Activated naive CD4-positive, alpha-beta T cell treated with Interleukin-2 at 50 U/mL for 16 hours (primary cell): ENCODE results near the gene IL34.
"Not testable (repeated sequence)": the region's sequence is repeated elsewhere in the genome, so short reads cannot be mapped to it uniquely, and the experiment has no call there.

Experiments used
- DNase-seq: peaks from one replicate; pipeline ENCODE4 v3.0.0-alpha.2; 2020

IL34 gene

GRCh38 chr16:70659546-70659945 is 13.2 kb downstream of the IL34 start:
- DNase-seq = no peak

- no peak for DNase-seq
Measured at GRCh38 chr16:70659953-70660671, 13.8 kb downstream of the IL34 start.

- DNase-seq = no peak
Measured at GRCh38 chr16:70660672-70661350, 14.5 kb downstream of the IL34 start.

- no peak for DNase-seq
Measured at GRCh38 chr16:70661534-70661917, 15.2 kb downstream of the IL34 start.

- DNase-seq = no peak
Measured at GRCh38 chr16:70661918-70662641, 15.7 kb downstream of the IL34 start.

- no peak for DNase-seq
Measured at GRCh38 chr16:70662991-70663523, 16.7 kb downstream of the IL34 start.

GRCh38 chr16:70663524-70664324 is 17.4 kb downstream of the IL34 start:
- DNase-seq = no peak

- no peak for DNase-seq
Measured at GRCh38 chr16:70664325-70665112, 18.2 kb downstream of the IL34 start.

GRCh38 chr16:70665113-70665694 is 18.8 kb downstream of the IL34 start:
- no peak for DNase-seq

GRCh38 chr16:70665806-70666735 is 19.7 kb downstream of the IL34 start:
- DNase-seq = no peak

- no peak for DNase-seq
Measured at GRCh38 chr16:70670175-70670574, 23.8 kb downstream of the IL34 start.

- not testable (repeated sequence) for DNase-seq
Measured at GRCh38 chr16:70670938-70671337, 24.6 kb downstream of the IL34 start.

GRCh38 chr16:70674221-70675014 is 28.1 kb downstream of the IL34 start:
- no peak for DNase-seq

- DNase-seq = no peak
Measured at GRCh38 chr16:70675851-70676513, 29.6 kb downstream of the IL34 start.

GRCh38 chr16:70676675-70677498 is 30.5 kb downstream of the IL34 start:
- no peak for DNase-seq

GRCh38 chr16:70677499-70678120 is 31.3 kb downstream of the IL34 start:
- no peak for DNase-seq

GRCh38 chr16:70678121-70678897 is 31.9 kb downstream of the IL34 start:
- DNase-seq = no peak
